ENCODE measurements around the gene UNC119.
A peak's percentile ranks its signal among the peaks of the same experiment; 100 is the strongest.

UNC119 gene

GRCh38 chr17:28569446-28569845, 17.0 kb upstream of the UNC119 start:
- Histone ChIP-seq H3K36me3 (replicated peaks; ENCODE audit: low read depth, low read length) (peaks cover 28% of the 10 kb centered on the region), H4K20me1 (ENCODE audit: insufficient read depth, low read length) (peaks cover 5% of the 10 kb centered on the region), H3K4me3 (ENCODE audit: low read length) (no peak overlapping the region), H3K79me2 (ENCODE audit: low read length) (peaks cover 33% of the 10 kb centered on the region), H3K9ac (ENCODE audit: low read length) (no peak overlapping the region), H3K27me3 (ENCODE audit: low read depth, low read length) (no peaks in the 10 kb centered on the region), H3K4me2 (ENCODE audit: low read length) (peak overlapping the region; percentile 89; the same call in 1 of the 2 replicates), H2AFZ (ENCODE audit: low read depth, low read length) (no peak overlapping the region), H3K4me1 (ENCODE audit: low read length) (peaks cover 36% of the 10 kb centered on the region), H3K27ac (ENCODE audit: low read length) (no peak overlapping the region), H3K9me3 (ENCODE audit: insufficient read depth, low read length) (no peaks in the 10 kb centered on the region)
- TF ChIP-seq EZH2phosphoT487 (IDR thresholded peaks at IDR 0.05; ENCODE audit: low read depth) = no peak
- no peak for TF ChIP-seq CTCF (IDR thresholded peaks at IDR 0.05; ENCODE audit: low read depth, low read length)

GRCh38 chr17:28567604-28568003, 15.2 kb upstream of the UNC119 start:
- no peak for TF ChIP-seq CTCF (IDR thresholded peaks at IDR 0.05; ENCODE audit: low read depth, low read length)
- TF ChIP-seq EZH2phosphoT487 (IDR thresholded peaks at IDR 0.05; ENCODE audit: low read depth) = no peak
- Histone ChIP-seq H3K4me1 (ENCODE audit: low read length) (peaks cover 36% of the 10 kb centered on the region), H3K9me3 (ENCODE audit: insufficient read depth, low read length) (no peaks in the 10 kb centered on the region), H3K36me3 (replicated peaks; ENCODE audit: low read depth, low read length) (peaks cover 20% of the 10 kb centered on the region), H4K20me1 (ENCODE audit: insufficient read depth, low read length) (peaks cover 5% of the 10 kb centered on the region), H3K4me3 (ENCODE audit: low read length) (peak overlapping the region; percentile 52), H3K27me3 (ENCODE audit: low read depth, low read length) (no peaks in the 10 kb centered on the region), H3K4me2 (ENCODE audit: low read length) (peak overlapping the region; percentile 71), H3K27ac (ENCODE audit: low read length) (peak overlapping the region; percentile 41), H2AFZ (ENCODE audit: low read depth, low read length) (no peak overlapping the region), H3K9ac (ENCODE audit: low read length) (no peak overlapping the region), H3K79me2 (ENCODE audit: low read length) (peaks cover 33% of the 10 kb centered on the region)

- Histone ChIP-seq H3K4me3 (ENCODE audit: low read length) (no peak overlapping the region), H3K27me3 (ENCODE audit: low read depth, low read length) (no peaks in the 10 kb centered on the region), H3K27ac (ENCODE audit: low read length) (no peak overlapping the region), H2AFZ (ENCODE audit: low read depth, low read length) (no peak overlapping the region), H3K9me3 (ENCODE audit: insufficient read depth, low read length) (no peaks in the 10 kb centered on the region), H3K4me1 (ENCODE audit: low read length) (peaks cover 24% of the 10 kb centered on the region), H3K36me3 (replicated peaks; ENCODE audit: low read depth, low read length) (peaks cover 34% of the 10 kb centered on the region), H4K20me1 (ENCODE audit: insufficient read depth, low read length) (peaks cover 7% of the 10 kb centered on the region), H3K4me2 (ENCODE audit: low read length) (no peak overlapping the region), H3K79me2 (ENCODE audit: low read length) (peaks cover 21% of the 10 kb centered on the region), H3K9ac (ENCODE audit: low read length) (no peak overlapping the region)
- no peak for TF ChIP-seq CTCF (IDR thresholded peaks at IDR 0.05; ENCODE audit: low read depth, low read length)
- no peak for TF ChIP-seq EZH2phosphoT487 (IDR thresholded peaks at IDR 0.05; ENCODE audit: low read depth)
Observed at GRCh38 chr17:28563475-28563874, 11.1 kb upstream of the UNC119 start.

- Histone ChIP-seq H2AFZ (ENCODE audit: low read depth, low read length) (no peak overlapping the region), H3K4me1 (ENCODE audit: low read length) (peaks cover 41% of the 10 kb centered on the region), H3K27me3 (ENCODE audit: low read depth, low read length) (no peaks in the 10 kb centered on the region), H3K79me2 (ENCODE audit: low read length) (peaks cover 24% of the 10 kb centered on the region), H3K9me3 (ENCODE audit: insufficient read depth, low read length) (no peaks in the 10 kb centered on the region), H3K4me2 (ENCODE audit: low read length) (no peak overlapping the region), H3K36me3 (replicated peaks; ENCODE audit: low read depth, low read length) (peaks cover 67% of the 10 kb centered on the region), H3K4me3 (ENCODE audit: low read length) (no peak overlapping the region), H3K9ac (ENCODE audit: low read length) (no peak overlapping the region), H3K27ac (ENCODE audit: low read length) (no peak overlapping the region), H4K20me1 (ENCODE audit: insufficient read depth, low read length) (0 out of 2 replicates have a peak, but pooled peaks cover 3% of the 10 kb centered on the region)
- TF ChIP-seq CTCF (IDR thresholded peaks at IDR 0.05; ENCODE audit: low read depth, low read length) (no peak), EZH2phosphoT487 (IDR thresholded peaks at IDR 0.05; ENCODE audit: low read depth) (no peak)
Observed at GRCh38 chr17:28555022-28555421, 2.6 kb upstream of the UNC119 start.

Measured in OCI-LY3 (cell line).